SU-DHL-6 (cell line): ENCODE measurements around the gene VAMP5.

ENCODE experiments used
- EZH2phosphoT487 ChIP-seq: fragments of 200-600 bp; sonication (generic), shearing (Covaris generic); conservative IDR thresholded peaks from 2 replicates; pipeline ENCODE4 v1.6.1; 2018; ENCODE audit warnings: mild to moderate bottlenecking, antibody characterized with exemption, low read length, moderate library complexity, mixed read lengths
- TF ChIP-seq, protein P1 (sequence below): fragments of 200-600 bp; sonication (generic); IDR thresholded peaks from one replicate; pipeline ENCODE4 v1.5.1; 2017; ENCODE audit warnings: antibody characterized with exemption, mild to moderate bottlenecking, low read length, moderate library complexity; ENCODE audit not compliant: insufficient read depth, poor library complexity, severe bottlenecking

DNA sequence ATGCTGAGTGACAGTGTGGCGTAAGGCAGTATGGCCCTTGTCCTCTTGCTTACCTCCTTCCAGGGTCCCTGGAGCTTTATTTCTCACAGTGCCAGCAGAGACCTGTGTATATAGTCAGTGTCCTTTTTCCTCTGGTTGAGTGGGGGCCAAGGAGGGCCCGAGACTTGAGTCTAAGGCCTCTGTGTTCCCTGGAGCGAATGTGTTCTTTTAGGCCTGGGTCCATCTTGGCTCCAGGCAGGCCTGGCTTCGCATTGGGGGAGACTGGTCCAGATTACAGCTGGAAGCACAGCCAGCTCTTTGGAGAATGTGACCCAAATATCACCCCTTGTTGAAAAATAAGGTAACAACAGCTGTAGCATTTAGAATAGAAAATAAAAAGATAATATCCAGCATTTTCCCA, 5.0 kb downstream of the VAMP5 start:
- TF ChIP-seq, protein P1, sequence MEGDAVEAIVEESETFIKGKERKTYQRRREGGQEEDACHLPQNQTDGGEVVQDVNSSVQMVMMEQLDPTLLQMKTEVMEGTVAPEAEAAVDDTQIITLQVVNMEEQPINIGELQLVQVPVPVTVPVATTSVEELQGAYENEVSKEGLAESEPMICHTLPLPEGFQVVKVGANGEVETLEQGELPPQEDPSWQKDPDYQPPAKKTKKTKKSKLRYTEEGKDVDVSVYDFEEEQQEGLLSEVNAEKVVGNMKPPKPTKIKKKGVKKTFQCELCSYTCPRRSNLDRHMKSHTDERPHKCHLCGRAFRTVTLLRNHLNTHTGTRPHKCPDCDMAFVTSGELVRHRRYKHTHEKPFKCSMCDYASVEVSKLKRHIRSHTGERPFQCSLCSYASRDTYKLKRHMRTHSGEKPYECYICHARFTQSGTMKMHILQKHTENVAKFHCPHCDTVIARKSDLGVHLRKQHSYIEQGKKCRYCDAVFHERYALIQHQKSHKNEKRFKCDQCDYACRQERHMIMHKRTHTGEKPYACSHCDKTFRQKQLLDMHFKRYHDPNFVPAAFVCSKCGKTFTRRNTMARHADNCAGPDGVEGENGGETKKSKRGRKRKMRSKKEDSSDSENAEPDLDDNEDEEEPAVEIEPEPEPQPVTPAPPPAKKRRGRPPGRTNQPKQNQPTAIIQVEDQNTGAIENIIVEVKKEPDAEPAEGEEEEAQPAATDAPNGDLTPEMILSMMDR, result no peak
- TF ChIP-seq EZH2phosphoT487, result no peak
